K562 (cell line): Measurements from ENCODE around the gene ATIC. TPM values are rescaled to one million over a fixed set of nuclear protein-coding genes. Genes with fewer than 3 reads are reported as not detected.

Experiments used
- ATAC-seq: fragments of 200-7000 bp; cut with Tn5 transposase; 3 replicates; pipeline ENCODE4 v1.9.1; 2020; ENCODE audit warnings: moderate library complexity
- BruUV-seq: library from RNA; stranded (reverse); fragments of 400-500 nt; replicated peaks from 2 replicates; lab custom pipeline; 2021; lab: Mats Ljungman, UMichigan
- CTCF ChIA-PET: fragments of 300-600 bp; formaldehyde crosslinking; extraction: SDS; loops from one replicate; lab custom pipeline; 2021; ENCODE audit warnings: low intra/inter-chr PET ratio; lab: Yijun Ruan, JAX
- POLR2A ChIA-PET: fragments of 300-600, 350-650 bp; sonication (Branson Sonifier 250); formaldehyde crosslinking; extraction: SDS; loops from one replicate; lab custom pipeline; 2021; ENCODE audit warnings: antibody characterized with exemption, inconsistent platforms; lab: Yijun Ruan, JAX
- DNase-seq, 4 experiments: peaks; one replicate each; pipeline versions ENCODE4 v3.0.0 to v3.0.0-alpha.2; 2011 to 2018; ENCODE audit warnings: low spot score in 3 of 4, mixed read lengths in 3 of 4; ENCODE audit errors: extremely low read depth in 1 of 4
- FAIRE-seq: peaks from 2 replicates; lab custom pipeline; 2011; peaks lifted over from hg19 to GRCh38; lab: Jason Lieb, UNC
- H2AFZ ChIP-seq: 2 replicates; pipeline ENCODE4 v1.6.0; 2011; ENCODE audit warnings: low read depth, low read length, control low read depth, inconsistent platforms
- H3K27ac ChIP-seq: fragments of 200-600 bp; 3 replicates; pipeline ENCODE4 v1.8.0; 2011; ENCODE audit warnings: low read depth, mild to moderate bottlenecking, control low read depth, inconsistent platforms, low read length, moderate library complexity, mixed read lengths; ENCODE audit errors: extremely low read depth
- H3K27me3 ChIP-seq, 2 experiments: fragments of 300-600 bp in 1 of 2; 2 replicates in 1 of 2; 3 replicates in 1 of 2; pipeline versions ENCODE4 v1.6.0 to v1.8.0; 2011; ENCODE audit warnings: inconsistent platforms in 2 of 2, low read length in 2 of 2, mild to moderate bottlenecking in 1 of 2, mixed read lengths in 1 of 2, moderate library complexity in 1 of 2; ENCODE audit not compliant: control insufficient read depth in 2 of 2, insufficient read depth in 2 of 2
- H3K36me3 ChIP-seq: fragments of 300-600 bp; 3 replicates; pipeline ENCODE4 v1.8.0; 2011; ENCODE audit warnings: mild to moderate bottlenecking, low read length, inconsistent platforms; ENCODE audit not compliant: control insufficient read depth, insufficient read depth
- H3K4me1 ChIP-seq, 2 experiments: fragments of 200-600 bp in 1 of 2; replicated peaks in 1 of 2; 2 replicates in 1 of 2; 3 replicates in 1 of 2; pipeline versions ENCODE4 v1.5.1 to v1.8.0; 2011; ENCODE audit warnings: inconsistent platforms in 2 of 2, low read length in 2 of 2, mild to moderate bottlenecking in 1 of 2, mixed read lengths in 1 of 2, moderate library complexity in 1 of 2; ENCODE audit not compliant: control insufficient read depth in 2 of 2, insufficient read depth in 2 of 2
- H3K4me2 ChIP-seq: 2 replicates; pipeline ENCODE4 v1.6.1; 2011; ENCODE audit warnings: low read length, control low read depth, inconsistent platforms, mixed read lengths; ENCODE audit not compliant: insufficient read depth
- H3K4me3 ChIP-seq: fragments of 200-600 bp; sonication (generic), shearing (Covaris generic); 2 replicates; pipeline ENCODE4 v1.5.1; 2016; ENCODE audit warnings: control low read depth, inconsistent platforms
- H3K79me2 ChIP-seq: fragments of 200-600 bp; 3 replicates; pipeline ENCODE4 v1.8.0; 2011; ENCODE audit warnings: low read length, inconsistent platforms; ENCODE audit not compliant: control insufficient read depth, insufficient read depth
- H3K9ac ChIP-seq, 2 experiments: 2 replicates each; pipeline versions ENCODE4 v1.6.0 to v1.6.1; 2011; ENCODE audit warnings: low read depth in 2 of 2, low read length in 2 of 2, control low read depth in 1 of 2, inconsistent platforms in 1 of 2, mild to moderate bottlenecking in 1 of 2, mixed read lengths in 1 of 2; ENCODE audit not compliant: insufficient read depth in 1 of 2
- H3K9me1 ChIP-seq: one replicate; pipeline ENCODE4 v1.6.0; 2011; ENCODE audit warnings: inconsistent platforms, mild to moderate bottlenecking, low read length, moderate library complexity; ENCODE audit not compliant: control insufficient read depth, insufficient read depth
- H3K9me3 ChIP-seq: replicated peaks from 2 replicates; pipeline ENCODE4 v1.5.1; 2011; ENCODE audit warnings: low read depth, low read length, inconsistent platforms; ENCODE audit not compliant: control insufficient read depth, insufficient read depth
- H4K20me1 ChIP-seq: replicated peaks from 2 replicates; pipeline ENCODE4 v1.6.1; 2011; ENCODE audit warnings: low read length, inconsistent platforms, mixed read lengths; ENCODE audit not compliant: control insufficient read depth, insufficient read depth
- EGR1 ChIP-seq: fragments of 450-650 bp; conservative IDR thresholded peaks from 2 replicates; pipeline ENCODE4 v1.6.1; 2017; ENCODE audit warnings: mild to moderate bottlenecking
- GTF2E2 ChIP-seq: fragments of 200-800 bp; sonication (Bioruptor generic); IDR thresholded peaks from 2 replicates; pipeline ENCODE4 v1.6.1; 2016; ENCODE audit warnings: missing genetic modification characterization, missing compliant biosample characterization
- HDAC1 ChIP-seq, 2 experiments: fragments of 450-650 bp; IDR thresholded peaks; 2 replicates each; pipeline ENCODE4 v1.6.1; 2016 to 2017; ENCODE audit warnings: inconsistent platforms in 1 of 2, mild to moderate bottlenecking in 1 of 2, moderate library complexity in 1 of 2
- MEIS2 ChIP-seq: fragments of 450-650 bp; IDR thresholded peaks from 2 replicates; pipeline ENCODE4 v1.6.1; 2014; ENCODE audit warnings: mild to moderate bottlenecking; ENCODE audit not compliant: partially characterized antibody
- NONO ChIP-seq, 2 experiments: fragments of 200-400 bp in 1 of 2; fragments of 450-650 bp in 1 of 2; formaldehyde crosslinking in 1 of 2; IDR thresholded peaks; 2 replicates each; pipeline ENCODE4 v1.6.1; 2017; ENCODE audit warnings: low read depth in 2 of 2, mild to moderate bottlenecking in 2 of 2, moderate library complexity in 2 of 2, low read length in 1 of 2
- PHF20 ChIP-seq: fragments of 450-650 bp; IDR thresholded peaks from 2 replicates; pipeline ENCODE4 v1.6.1; 2018; ENCODE audit not compliant: partially characterized antibody
- PHF21A ChIP-seq: fragments of 450-650 bp; IDR thresholded peaks from 2 replicates; pipeline ENCODE4 v1.6.1; 2017; ENCODE audit warnings: low read depth, borderline replicate concordance
- SAP30 ChIP-seq: fragments of 200-600 bp; sonication (generic); IDR thresholded peaks from 2 replicates; pipeline ENCODE4 v1.6.1; 2012; ENCODE audit warnings: borderline replicate concordance, low read depth, mild to moderate bottlenecking, moderate library complexity, low read length, control low read depth, inconsistent platforms; ENCODE audit not compliant: insufficient read depth, poor library complexity, severe bottlenecking
- ZNF41 ChIP-seq: fragments of 250-450 bp; sonication (Bioruptor Pico); conservative IDR thresholded peaks from 2 replicates; pipeline ENCODE4 v1.4.0; 2020; ENCODE audit warnings: mild to moderate bottlenecking
- ZNF583 ChIP-seq: fragments of 250-450 bp; sonication (Bioruptor Pico); IDR thresholded peaks from 2 replicates; pipeline ENCODE4 v1.4.0; 2020
- ZSCAN29 ChIP-seq: fragments of 450-650 bp; IDR thresholded peaks from 2 replicates; pipeline ENCODE4 v1.6.1; 2017
- WGBS: fragments of 100-300 bp; shearing (Covaris generic); methylation state at CpG from one replicate; pipeline ENCODE4 v1.1.6; 2016; ENCODE audit warnings: low coverage, mixed read lengths; ENCODE audit not compliant: insufficient coverage; ENCODE audit errors: missing lambda C conversion rate; 5-methylcytosine and 5-hydroxymethylcytosine counted together
- in situ Hi-C: fragments of 300-500 bp; cut with MboI; formaldehyde crosslinking; loops from 4 replicates; pipeline ENCODE4 v1.15.0; 2018; ENCODE audit warnings: inconsistent platforms, mixed read lengths
- intact Hi-C: fragments of 100-400 bp; cut with micrococcal nuclease; formaldehyde crosslinking; loops from 2 replicates; pipeline ENCODE4 v1.14.2; 2022
- polyA plus RNA-seq, 8 experiments: library from polyadenylated mRNA; depleted of rRNA in 4 of 8; stranded (reverse) in 5 of 8; unstranded in 3 of 8; fragments of >200 nt; fragmentation: Nextera tagmentation in 2 of 8; fragmentation: Illumina TruSeq in 1 of 8; extraction: Ambion mirVana in 2 of 8; extraction: Trizol in 1 of 8; gene quantifications; 2 replicates each; pipeline versions ENCODE4 v1.2.1 to v1.2.3, GENCODE V29; 2011 to 2014; ENCODE audit warnings: inconsistent platforms in 1 of 8, missing spikeins in 1 of 8
- total RNA-seq, 7 experiments: library from RNA; depleted of rRNA in 6 of 7; stranded (reverse); fragments of >200 nt in 6 of 7; fragmentation: Illumina TruSeq in 2 of 7; extraction: Trizol in 2 of 7; gene quantifications; 2 replicates each; pipeline versions ENCODE4 v1.2.1 to v1.2.3, GENCODE V29; 2011 to 2021; ENCODE audit warnings: low replicate concordance in 1 of 7
- TF ChIP-seq, protein P1 (sequence below), 2 experiments: IDR thresholded peaks in 1 of 2; conservative IDR thresholded peaks in 1 of 2; 2 replicates each; pipeline ENCODE4 v1.6.1; 2016; ENCODE audit warnings: low read depth in 2 of 2, mild to moderate bottlenecking in 1 of 2, missing compliant biosample characterization in 1 of 2, missing genetic modification characterization in 1 of 2, moderate library complexity in 1 of 2
- TF ChIP-seq, protein P2 (sequence below): fragments of 450-650 bp; IDR thresholded peaks from 2 replicates; pipeline ENCODE4 v1.6.1; 2016; ENCODE audit warnings: low read depth, mild to moderate bottlenecking, moderate library complexity
- TF ChIP-seq, protein P3 (sequence below), 3 experiments: fragments of 200-800 bp in 1 of 3; fragments of 250-450 bp in 1 of 3; fragments of 450-650 bp in 1 of 3; sonication (Bioruptor Pico) in 1 of 3; sonication (Bioruptor generic) in 1 of 3; formaldehyde crosslinking in 1 of 3; IDR thresholded peaks; 2 replicates each; pipeline versions ENCODE4 v1.6.1 to v1.8.0; 2016 to 2022; ENCODE audit warnings: mild to moderate bottlenecking in 2 of 3, missing genetic modification characterization in 2 of 3, missing compliant biosample characterization in 1 of 3, moderate library complexity in 1 of 3

The ATIC gene
- total and polyA plus RNA-seq, 9 of the 15 experiments (the other 6 are each of a cell fraction or from before 2014, with no cell fraction given) = 45.6 to 480 (median 212) TPM

DNA sequence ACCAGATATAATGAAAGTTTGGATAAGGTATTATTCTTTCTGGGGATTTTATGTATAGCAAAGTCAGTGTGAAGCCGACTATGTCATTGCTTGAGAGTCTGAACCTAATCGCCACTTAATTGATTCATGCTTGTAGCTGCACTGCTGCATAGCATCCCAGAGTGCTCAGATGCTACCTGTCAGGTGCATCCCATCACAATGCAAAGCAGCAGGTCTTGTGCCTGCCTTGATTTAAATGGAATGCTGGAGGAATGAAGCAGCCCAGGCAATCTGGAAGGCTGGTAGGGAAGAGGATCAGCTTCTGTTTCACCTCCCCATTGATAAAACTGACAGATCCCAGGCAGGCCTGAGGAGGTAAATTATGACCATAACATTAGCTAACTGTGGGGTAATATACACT, 40.4 kb upstream of the ATIC start:
- Histone ChIP-seq H3K79me2 (no peaks in the 10 kb centered on the region), H3K9me1 (no peaks in the 10 kb centered on the region), H3K4me1 (no peaks in the 10 kb centered on the region; a peak in 2 of 5 replicates), H3K27ac (no peak overlapping the region), H3K4me2 (no peak overlapping the region), H3K4me3 (no peak overlapping the region), H3K36me3 (no peaks in the 10 kb centered on the region), H2AFZ (peak overlapping the region; percentile 51; the same call in 1 of the 2 replicates), H4K20me1 (no peaks in the 10 kb centered on the region), H3K27me3 (no peaks in the 10 kb centered on the region), H3K9me3 (no peaks in the 10 kb centered on the region), H3K9ac (no peak overlapping the region; a peak in 1 of 4 replicates)
- in situ Hi-C loops = no loop called here
- ChIA-PET CTCF (no interaction called here), POLR2A (no interaction called here)
- no peak for FAIRE-seq
- DNase-seq = no peak
- intact Hi-C loops = no loop called here
- peak; percentile 30; the same call in 2 of the 3 replicates for ATAC-seq
- no TSS peak for BruUV-seq
- 90% methylated on average over 2 of the region's 2 CpGs for WGBS
- TF ChIP-seq ZNF583 (CRISPR knock-in tag) (no peak), ZNF41 (no peak), PHF21A (no peak), NONO (IDR thresholded peaks at IDR 0.05; ENCODE audit: low read depth in 2 of 2, low read length in 1 of 2) (no peak), HDAC1 (IDR thresholded peaks at IDR 0.05) (no peak), MEIS2 (peak; percentile 18), PHF20 (no peak), EGR1 (no peak), SAP30 (no peak), GTF2E2 (tag) (no peak), ZSCAN29 (no peak)
- TF ChIP-seq, protein P1, sequence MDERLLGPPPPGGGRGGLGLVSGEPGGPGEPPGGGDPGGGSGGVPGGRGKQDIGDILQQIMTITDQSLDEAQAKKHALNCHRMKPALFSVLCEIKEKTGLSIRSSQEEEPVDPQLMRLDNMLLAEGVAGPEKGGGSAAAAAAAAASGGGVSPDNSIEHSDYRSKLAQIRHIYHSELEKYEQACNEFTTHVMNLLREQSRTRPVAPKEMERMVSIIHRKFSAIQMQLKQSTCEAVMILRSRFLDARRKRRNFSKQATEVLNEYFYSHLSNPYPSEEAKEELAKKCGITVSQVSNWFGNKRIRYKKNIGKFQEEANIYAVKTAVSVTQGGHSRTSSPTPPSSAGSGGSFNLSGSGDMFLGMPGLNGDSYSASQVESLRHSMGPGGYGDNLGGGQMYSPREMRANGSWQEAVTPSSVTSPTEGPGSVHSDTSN (CRISPR knock-in tag; IDR thresholded peaks at IDR 0.05; ENCODE audit: low read depth) = no peak
- TF ChIP-seq, protein P1 (tag; conservative IDR thresholded peaks at IDR 0.05; ENCODE audit: low read depth) = 0 out of 2 replicates have a peak, but pooled peaks have one; percentile 9
- TF ChIP-seq, protein P2, sequence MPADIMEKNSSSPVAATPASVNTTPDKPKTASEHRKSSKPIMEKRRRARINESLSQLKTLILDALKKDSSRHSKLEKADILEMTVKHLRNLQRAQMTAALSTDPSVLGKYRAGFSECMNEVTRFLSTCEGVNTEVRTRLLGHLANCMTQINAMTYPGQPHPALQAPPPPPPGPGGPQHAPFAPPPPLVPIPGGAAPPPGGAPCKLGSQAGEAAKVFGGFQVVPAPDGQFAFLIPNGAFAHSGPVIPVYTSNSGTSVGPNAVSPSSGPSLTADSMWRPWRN = no peak
- TF ChIP-seq, protein P3, sequence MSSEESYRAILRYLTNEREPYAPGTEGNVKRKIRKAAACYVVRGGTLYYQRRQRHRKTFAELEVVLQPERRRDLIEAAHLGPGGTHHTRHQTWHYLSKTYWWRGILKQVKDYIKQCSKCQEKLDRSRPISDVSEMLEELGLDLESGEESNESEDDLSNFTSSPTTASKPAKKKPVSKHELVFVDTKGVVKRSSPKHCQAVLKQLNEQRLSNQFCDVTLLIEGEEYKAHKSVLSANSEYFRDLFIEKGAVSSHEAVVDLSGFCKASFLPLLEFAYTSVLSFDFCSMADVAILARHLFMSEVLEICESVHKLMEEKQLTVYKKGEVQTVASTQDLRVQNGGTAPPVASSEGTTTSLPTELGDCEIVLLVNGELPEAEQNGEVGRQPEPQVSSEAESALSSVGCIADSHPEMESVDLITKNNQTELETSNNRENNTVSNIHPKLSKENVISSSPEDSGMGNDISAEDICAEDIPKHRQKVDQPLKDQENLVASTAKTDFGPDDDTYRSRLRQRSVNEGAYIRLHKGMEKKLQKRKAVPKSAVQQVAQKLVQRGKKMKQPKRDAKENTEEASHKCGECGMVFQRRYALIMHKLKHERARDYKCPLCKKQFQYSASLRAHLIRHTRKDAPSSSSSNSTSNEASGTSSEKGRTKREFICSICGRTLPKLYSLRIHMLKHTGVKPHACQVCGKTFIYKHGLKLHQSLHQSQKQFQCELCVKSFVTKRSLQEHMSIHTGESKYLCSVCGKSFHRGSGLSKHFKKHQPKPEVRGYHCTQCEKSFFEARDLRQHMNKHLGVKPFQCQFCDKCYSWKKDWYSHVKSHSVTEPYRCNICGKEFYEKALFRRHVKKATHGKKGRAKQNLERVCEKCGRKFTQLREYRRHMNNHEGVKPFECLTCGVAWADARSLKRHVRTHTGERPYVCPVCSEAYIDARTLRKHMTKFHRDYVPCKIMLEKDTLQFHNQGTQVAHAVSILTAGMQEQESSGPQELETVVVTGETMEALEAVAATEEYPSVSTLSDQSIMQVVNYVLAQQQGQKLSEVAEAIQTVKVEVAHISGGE (CRISPR knock-in tag; IDR thresholded peaks at IDR 0.05) = no peak
